HCT116 (cell line): ENCODE results near the gene DPY30.

Experiments
- CEBPB ChIP-seq: IDR thresholded peaks from 2 replicates; pipeline ENCODE4 v1.6.1; 2012; ENCODE audit warnings: low read depth
- EZH2 ChIP-seq: fragments of 200-600 bp; sonication (generic); IDR thresholded peaks from 2 replicates; pipeline ENCODE4 v1.6.1; 2017; ENCODE audit warnings: antibody characterized with exemption, mixed run types
- MAX ChIP-seq: IDR thresholded peaks from 2 replicates; pipeline ENCODE4 v1.6.1; 2012
- POLR2A ChIP-seq: IDR thresholded peaks from 2 replicates; pipeline ENCODE4 v1.7.0; 2011; ENCODE audit warnings: borderline replicate concordance; ENCODE audit not compliant: insufficient read depth, insufficient read length; ENCODE audit errors: extremely low read depth
- POLR2AphosphoS5 ChIP-seq: IDR thresholded peaks from 2 replicates; pipeline ENCODE4 v1.6.1; 2011; ENCODE audit warnings: mild to moderate bottlenecking, low read depth, low read length, moderate library complexity
- RAD21 ChIP-seq: IDR thresholded peaks from 2 replicates; pipeline ENCODE4 v1.6.1; 2012; ENCODE audit warnings: low read depth, mild to moderate bottlenecking
- YY1 ChIP-seq: IDR thresholded peaks from 2 replicates; pipeline ENCODE4 v1.6.1; 2011; ENCODE audit warnings: low read length, low read depth, moderate library complexity, mild to moderate bottlenecking; ENCODE audit not compliant: insufficient replicate concordance; ENCODE audit errors: extremely low read depth
- TF ChIP-seq, protein P1 (sequence below), 3 experiments: fragments of 200-600 bp in 1 of 3; sonication (generic) in 1 of 3; IDR thresholded peaks in 2 of 3; conservative IDR thresholded peaks in 1 of 3; 2 replicates each; pipeline ENCODE4 v1.5.1; 2012 to 2017; ENCODE audit warnings: low read depth in 2 of 3, low read length in 2 of 3, antibody characterized with exemption in 1 of 3, borderline replicate concordance in 1 of 3, control low read depth in 1 of 3, mild to moderate bottlenecking in 1 of 3, mixed read lengths in 1 of 3, mixed run types in 1 of 3, moderate library complexity in 1 of 3; ENCODE audit not compliant: insufficient read depth in 1 of 3
- TF ChIP-seq, protein P2 (sequence below): IDR thresholded peaks from 2 replicates; pipeline ENCODE4 v1.6.1; 2012

DNA sequence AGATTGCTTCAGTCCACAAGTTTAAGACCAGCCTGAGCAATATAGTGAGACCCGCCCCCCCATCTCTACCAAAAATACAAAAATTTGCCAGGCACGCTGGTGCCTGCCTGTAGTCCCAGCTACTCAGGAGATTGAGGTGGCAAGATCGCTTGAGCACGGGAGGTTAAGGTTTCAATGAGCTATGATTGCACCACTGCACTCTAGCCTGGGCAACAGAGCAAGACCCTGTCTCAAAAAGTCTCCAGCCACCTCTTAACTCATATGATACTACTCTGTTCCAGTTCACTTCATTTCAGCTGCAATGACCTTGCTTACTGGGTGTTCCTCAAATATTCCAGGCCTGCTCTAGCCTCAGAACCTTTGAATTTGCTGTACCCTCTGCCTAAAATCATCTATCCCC is 40.2 kb downstream of the DPY30 start:
- TF ChIP-seq, protein P1, sequence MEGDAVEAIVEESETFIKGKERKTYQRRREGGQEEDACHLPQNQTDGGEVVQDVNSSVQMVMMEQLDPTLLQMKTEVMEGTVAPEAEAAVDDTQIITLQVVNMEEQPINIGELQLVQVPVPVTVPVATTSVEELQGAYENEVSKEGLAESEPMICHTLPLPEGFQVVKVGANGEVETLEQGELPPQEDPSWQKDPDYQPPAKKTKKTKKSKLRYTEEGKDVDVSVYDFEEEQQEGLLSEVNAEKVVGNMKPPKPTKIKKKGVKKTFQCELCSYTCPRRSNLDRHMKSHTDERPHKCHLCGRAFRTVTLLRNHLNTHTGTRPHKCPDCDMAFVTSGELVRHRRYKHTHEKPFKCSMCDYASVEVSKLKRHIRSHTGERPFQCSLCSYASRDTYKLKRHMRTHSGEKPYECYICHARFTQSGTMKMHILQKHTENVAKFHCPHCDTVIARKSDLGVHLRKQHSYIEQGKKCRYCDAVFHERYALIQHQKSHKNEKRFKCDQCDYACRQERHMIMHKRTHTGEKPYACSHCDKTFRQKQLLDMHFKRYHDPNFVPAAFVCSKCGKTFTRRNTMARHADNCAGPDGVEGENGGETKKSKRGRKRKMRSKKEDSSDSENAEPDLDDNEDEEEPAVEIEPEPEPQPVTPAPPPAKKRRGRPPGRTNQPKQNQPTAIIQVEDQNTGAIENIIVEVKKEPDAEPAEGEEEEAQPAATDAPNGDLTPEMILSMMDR (IDR thresholded peaks at IDR 0.05 in 2 of 3, conservative IDR thresholded peaks at IDR 0.05 in 1 of 3; ENCODE audit: borderline replicate concordance in 1 of 3, insufficient read depth in 1 of 3, low read depth in 2 of 3, low read length in 2 of 3) = no peak
- TF ChIP-seq EZH2 (no peak), MAX (no peak), POLR2A (no peak), CEBPB (no peak), YY1 (no peak), RAD21 (no peak), POLR2AphosphoS5 (no peak)
- TF ChIP-seq, protein P2, sequence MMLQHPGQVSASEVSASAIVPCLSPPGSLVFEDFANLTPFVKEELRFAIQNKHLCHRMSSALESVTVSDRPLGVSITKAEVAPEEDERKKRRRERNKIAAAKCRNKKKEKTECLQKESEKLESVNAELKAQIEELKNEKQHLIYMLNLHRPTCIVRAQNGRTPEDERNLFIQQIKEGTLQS = no peak
